Natural killer cell treated with Interleukin-12 subunit alpha and Interleukin-12 subunit beta and Interleukin-15 and Interleukin-18, amount 100 ng/mL, for 72 hours (primary cell): Measurements from ENCODE around the gene HOXD10. TPM values are rescaled to one million over a fixed set of nuclear protein-coding genes. Genes with fewer than 3 reads are reported as not detected.

Experiments
- ATAC-seq, 2 donors: fragments of 150-1000 bp; cut with Tn5 transposase in 1 of 2; sonication (Bioruptor Pico), chemical (Tn5 transposase) in 1 of 2; 2 replicates each; pipeline ENCODE4 v1.10.0; 2021
- DNase-seq: peaks from one replicate; pipeline ENCODE4 v3.0.0; 2022; ENCODE audit warnings: low spot score
- H3K27ac Mint-ChIP-seq, 2 donors: 1 replicate in 1 of 2; 2 replicates in 1 of 2; pipeline ENCODE4 v1.8.0; 2022; ENCODE audit warnings: mixed read lengths in 2 of 2, mild to moderate bottlenecking in 1 of 2, moderate library complexity in 1 of 2
- H3K27me3 Mint-ChIP-seq, 2 donors: 1 replicate in 1 of 2; 2 replicates in 1 of 2; pipeline ENCODE4 v1.8.0; 2022; ENCODE audit warnings: mixed read lengths in 2 of 2
- H3K36me3 Mint-ChIP-seq: one replicate; pipeline ENCODE4 v1.8.0; 2022; ENCODE audit warnings: mixed read lengths
- H3K4me1 Mint-ChIP-seq, 2 donors: 1 replicate in 1 of 2; 2 replicates in 1 of 2; pipeline ENCODE4 v1.8.0; 2022; ENCODE audit warnings: low read depth in 2 of 2, mixed read lengths in 2 of 2, mild to moderate bottlenecking in 1 of 2
- H3K4me3 Mint-ChIP-seq: one replicate; pipeline ENCODE4 v1.8.0; 2022; ENCODE audit warnings: mixed read lengths
- H3K9me3 Mint-ChIP-seq: 2 replicates; pipeline ENCODE4 v1.8.0; 2022; ENCODE audit warnings: mixed read lengths
- total RNA-seq, 2 donors: library from RNA; stranded (reverse); gene quantifications; one replicate each; pipeline ENCODE4 v1.2.3, GENCODE V29; 2022

Gene HOXD10
- total RNA-seq, 2 donors from 2014 or later, result not detected

DNA sequence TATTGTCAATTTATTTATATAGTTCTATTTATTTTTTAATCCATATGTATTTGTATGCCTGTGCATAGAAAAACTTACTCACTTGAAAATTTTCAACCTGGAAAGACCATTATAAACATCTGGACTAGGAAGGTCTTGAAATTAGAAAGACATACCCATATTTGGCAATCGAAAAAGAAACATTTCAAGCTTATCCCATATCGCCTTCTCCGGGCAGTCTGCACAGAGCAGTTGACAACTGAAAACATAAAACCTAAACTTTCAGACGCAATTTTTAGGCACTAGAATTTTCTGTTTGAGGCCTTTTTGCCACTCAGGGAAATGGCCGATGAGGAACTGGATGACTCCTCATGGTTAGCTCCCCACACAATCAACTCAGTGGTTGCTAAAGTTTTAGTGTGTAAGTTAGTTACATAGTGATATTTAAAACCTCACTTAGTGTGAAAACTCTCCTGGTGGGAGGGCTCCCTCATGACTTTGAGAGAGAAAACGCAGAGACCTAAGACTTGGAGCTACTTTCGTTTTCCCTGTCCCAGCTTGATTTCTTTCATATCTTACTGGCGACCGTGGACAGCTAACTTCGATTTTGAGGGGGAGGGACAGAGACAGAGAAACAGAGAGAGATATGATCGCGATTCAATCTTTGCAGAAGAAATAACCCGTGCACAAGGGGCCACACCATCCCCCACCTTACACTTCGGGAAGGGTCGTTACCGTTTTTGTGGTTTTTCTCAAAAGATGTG lies 20.2 kb upstream of the HOXD10 start:
- peaks cover 20 to 22% of the 10 kb centered on the region in 2 donors for H3K4me1 Mint-ChIP-seq
- ATAC-seq, result no peak
- no peak for DNase-seq
- no peaks in the 10 kb centered on the region for H3K36me3 Mint-ChIP-seq
- no peaks in the 10 kb centered on the region for H3K9me3 Mint-ChIP-seq
- H3K4me3 Mint-ChIP-seq, result peak overlapping the region; percentile 71
- H3K27ac Mint-ChIP-seq, result no peak overlapping the region
- H3K27me3 Mint-ChIP-seq, result peaks cover 53 to 63% of the 10 kb centered on the region in 2 donors

DNA sequence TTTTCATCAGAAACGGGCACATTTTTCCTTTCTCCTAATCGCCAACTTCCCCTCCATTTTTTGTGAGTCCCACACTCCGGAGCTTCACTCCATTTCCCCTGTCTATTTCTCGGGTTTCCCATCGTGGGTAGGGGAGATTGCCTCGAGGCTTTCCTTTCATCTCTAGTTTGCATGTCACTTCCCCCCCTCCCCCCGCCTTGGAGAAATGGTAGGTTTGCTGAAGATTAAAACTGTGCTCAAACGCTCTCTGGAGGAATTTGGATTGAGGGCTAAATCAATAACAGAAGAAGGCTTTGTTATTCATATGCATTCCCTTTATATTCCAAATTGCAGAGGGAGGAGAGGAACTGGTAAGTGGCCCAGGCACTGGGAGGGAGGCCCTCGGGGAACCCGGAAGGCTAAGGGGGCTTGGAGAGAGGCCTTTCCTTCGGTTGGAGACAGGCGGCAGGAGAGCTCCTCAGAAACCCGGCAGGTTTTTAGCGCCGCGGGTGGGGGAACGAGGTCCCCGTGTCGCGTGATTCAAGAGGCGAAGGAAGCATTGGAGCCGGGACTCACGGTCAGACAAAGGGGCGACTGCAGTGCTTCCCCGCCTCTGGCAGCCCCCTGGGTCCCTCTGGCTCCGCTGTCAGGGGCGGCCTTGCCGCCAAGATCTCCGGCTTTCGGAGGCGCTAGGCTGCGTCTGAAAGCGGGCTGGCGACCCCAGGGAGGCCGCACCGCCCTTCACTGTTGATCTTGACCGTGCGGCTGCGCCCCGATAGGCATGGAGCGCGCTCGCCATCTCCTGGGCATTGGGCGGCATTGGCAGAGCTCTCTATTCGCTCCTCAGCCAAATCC lies 19.4 kb upstream of the HOXD10 start:
- peaks cover 15 to 18% of the 10 kb centered on the region in 2 donors for H3K4me1 Mint-ChIP-seq

DNA sequence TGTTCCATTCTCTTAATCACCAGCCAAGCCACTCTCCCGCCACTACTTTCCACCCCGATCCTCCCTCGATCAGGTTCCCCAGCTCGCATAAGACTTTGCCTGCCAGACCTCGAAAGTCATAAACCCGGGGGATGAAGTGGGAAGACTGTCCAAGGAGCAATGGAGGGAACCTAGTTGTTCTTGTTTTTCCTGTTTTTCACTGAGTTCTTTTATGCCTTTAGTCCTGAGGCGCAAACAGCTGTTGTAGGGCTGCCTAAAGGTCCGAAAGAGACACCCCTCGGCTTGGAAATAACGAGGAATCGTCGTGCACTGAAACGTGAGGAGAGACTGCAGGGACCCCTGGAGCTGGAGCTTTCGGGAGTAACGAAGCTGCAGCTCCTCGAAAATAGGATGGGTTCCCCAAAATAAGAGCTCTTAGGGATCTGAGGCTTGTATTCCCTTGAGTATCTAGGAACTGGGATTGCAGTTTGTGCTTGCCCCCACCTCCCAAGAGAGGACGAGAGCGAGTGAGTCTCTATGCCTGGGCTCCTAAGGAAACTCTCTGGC lies 18.7 kb upstream of the HOXD10 start:
- no peaks in the 10 kb centered on the region for H3K36me3 Mint-ChIP-seq
- ATAC-seq (no peak), DNase-seq (no peak)
- no peak overlapping the region for H3K27ac Mint-ChIP-seq
- peak overlapping the region; percentile 71 for H3K4me3 Mint-ChIP-seq
- H3K27me3 Mint-ChIP-seq, result peaks cover 57 to 65% of the 10 kb centered on the region in 2 donors
- peaks cover 15 to 18% of the 10 kb centered on the region in 2 donors for H3K4me1 Mint-ChIP-seq
- no peaks in the 10 kb centered on the region for H3K9me3 Mint-ChIP-seq

More for the DNA sequence above, 19.4 kb upstream of the HOXD10 start:
- H3K9me3 Mint-ChIP-seq, result no peaks in the 10 kb centered on the region
- peak overlapping the region; percentile 71 for H3K4me3 Mint-ChIP-seq
- peak; percentile 73 to 78 for ATAC-seq
- peaks cover 50 to 61% of the 10 kb centered on the region in 2 donors for H3K27me3 Mint-ChIP-seq
- no peaks in the 10 kb centered on the region for H3K36me3 Mint-ChIP-seq
- no peak overlapping the region for H3K27ac Mint-ChIP-seq
- DNase-seq, result no peak

DNA sequence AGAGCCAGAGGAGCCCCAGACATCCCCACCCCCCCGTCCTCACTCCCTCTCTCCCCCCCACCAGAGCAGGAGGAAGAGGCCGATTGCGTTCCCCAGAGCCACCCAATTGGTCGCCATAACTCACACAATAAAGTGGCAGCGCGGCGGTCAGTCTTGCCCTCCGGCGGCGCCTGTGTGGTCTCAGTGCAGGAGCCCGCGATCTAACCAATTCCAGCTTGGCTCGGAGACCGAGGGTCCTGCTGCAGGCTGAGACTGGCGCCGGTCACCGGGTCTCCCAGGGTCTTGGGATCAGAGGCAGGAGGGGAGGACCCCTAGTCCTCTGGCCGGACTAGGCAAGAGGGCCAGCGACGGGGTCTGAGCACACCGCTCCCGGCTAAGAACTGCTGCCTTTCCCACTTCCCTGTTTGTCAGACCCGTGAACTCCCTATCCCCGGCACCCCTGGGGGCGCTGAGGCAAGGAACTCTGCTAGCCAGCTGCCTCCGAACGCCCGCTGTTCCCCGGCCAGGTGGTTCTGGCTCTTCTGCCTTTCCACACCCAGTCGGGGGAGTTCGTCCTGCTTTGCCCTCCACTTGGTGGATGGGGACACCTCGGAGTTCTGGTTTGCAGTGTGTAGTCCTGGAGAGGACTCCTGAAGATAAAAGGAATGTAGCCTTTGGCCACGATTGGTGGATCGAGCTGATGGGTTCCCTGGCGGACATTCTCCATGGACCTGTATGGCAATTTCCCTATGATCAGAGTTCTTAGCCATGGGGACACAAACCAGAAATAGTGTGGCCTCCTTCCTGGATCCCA lies 18.0 kb upstream of the HOXD10 start:
- no peaks in the 10 kb centered on the region for H3K36me3 Mint-ChIP-seq
- no peak overlapping the region for H3K4me3 Mint-ChIP-seq
- H3K27ac Mint-ChIP-seq, result no peak overlapping the region
- peaks cover 15 to 16% of the 10 kb centered on the region in 2 donors for H3K4me1 Mint-ChIP-seq
- ATAC-seq, result no peak
- peaks cover 61 to 63% of the 10 kb centered on the region in 2 donors for H3K27me3 Mint-ChIP-seq
- no peaks in the 10 kb centered on the region for H3K9me3 Mint-ChIP-seq
- DNase-seq, result no peak

DNA sequence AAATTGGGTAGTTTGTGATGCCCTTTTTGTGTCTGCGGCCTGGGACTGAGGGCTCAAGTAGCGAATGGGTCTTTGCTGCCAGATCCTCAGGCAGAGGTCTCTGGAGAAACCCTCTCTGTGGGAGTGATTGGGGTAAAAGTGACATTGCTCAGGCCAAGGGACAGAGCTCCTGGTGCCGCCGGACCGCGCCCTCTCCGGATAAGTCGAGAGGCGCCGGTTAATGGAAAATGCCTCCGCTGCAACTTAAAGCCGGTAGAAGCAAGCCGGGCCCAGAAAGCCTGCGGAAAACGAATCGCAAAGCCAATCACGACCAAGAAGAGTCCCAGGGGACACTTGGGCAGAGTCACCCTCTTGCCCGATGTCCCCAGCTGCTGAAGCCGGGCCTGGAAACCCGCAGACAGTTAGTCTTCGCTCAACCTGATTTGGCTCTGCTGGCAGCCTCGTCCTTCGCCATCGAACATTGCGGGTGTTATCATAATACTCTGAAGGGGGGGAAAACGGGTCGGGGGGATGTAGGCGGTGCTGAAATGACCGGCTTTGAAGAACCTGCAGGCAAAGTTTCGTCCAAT lies 17.3 kb upstream of the HOXD10 start:
- H3K9me3 Mint-ChIP-seq, result no peaks in the 10 kb centered on the region
- peaks cover 13 to 15% of the 10 kb centered on the region in 2 donors for H3K4me1 Mint-ChIP-seq

DNA sequence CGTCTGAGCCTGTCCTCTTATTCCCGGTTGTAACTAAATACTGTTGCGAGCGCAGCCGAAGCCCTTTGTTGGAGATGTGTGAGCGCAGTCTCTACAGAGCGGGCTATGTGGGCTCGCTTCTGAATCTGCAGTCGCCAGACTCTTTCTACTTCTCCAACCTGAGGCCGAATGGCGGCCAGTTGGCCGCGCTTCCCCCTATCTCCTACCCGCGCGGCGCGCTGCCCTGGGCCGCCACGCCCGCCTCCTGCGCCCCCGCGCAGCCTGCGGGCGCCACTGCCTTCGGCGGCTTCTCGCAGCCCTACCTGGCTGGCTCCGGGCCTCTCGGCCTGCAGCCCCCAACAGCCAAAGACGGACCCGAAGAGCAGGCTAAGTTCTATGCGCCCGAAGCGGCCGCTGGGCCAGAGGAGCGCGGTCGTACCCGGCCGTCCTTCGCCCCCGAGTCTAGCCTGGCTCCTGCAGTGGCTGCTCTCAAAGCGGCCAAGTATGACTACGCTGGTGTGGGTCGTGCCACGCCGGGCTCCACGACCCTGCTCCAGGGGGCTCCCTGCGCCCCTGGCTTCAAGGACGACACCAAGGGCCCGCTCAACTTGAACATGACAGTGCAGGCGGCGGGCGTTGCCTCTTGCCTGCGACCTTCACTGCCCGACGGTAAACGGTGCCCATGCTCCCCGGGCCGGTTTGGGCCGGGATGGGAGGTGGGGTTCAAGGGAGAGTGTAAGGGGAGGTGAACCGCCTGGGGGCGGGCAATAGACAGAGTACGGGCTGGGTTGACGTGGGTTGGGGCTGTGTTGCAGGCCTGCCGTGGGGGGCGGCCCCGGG lies 16.6 kb upstream of the HOXD10 start, which contains the start of gene HOXD12:
Gene HOXD12, plus strand, starts transcription at position 68 of the 819 bp plus-strand sequence. Its CDS starts 7 bp downstream, at position 75.
- Mint-ChIP-seq H3K9me3 (no peaks in the 10 kb centered on the region), H3K4me3 (no peak within 1 kb of the TSS), H3K27me3 (peaks cover 61 to 62% of the 10 kb centered on the region in 2 donors), H3K4me1 (peaks cover 15% of the 10 kb centered on the region in 2 donors), H3K27ac (no peak within 1 kb of the TSS), H3K36me3 (no peaks in the 10 kb centered on the region)
- ATAC-seq (peak; percentile 14 to 15), DNase-seq (no peak)

More for the DNA sequence above, 17.3 kb upstream of the HOXD10 start:
- Mint-ChIP-seq H3K27ac (no peak overlapping the region), H3K27me3 (peaks cover 61% of the 10 kb centered on the region in 2 donors), H3K4me3 (no peak overlapping the region), H3K36me3 (no peaks in the 10 kb centered on the region)
- DNase-seq (no peak), ATAC-seq (no peak)

DNA sequence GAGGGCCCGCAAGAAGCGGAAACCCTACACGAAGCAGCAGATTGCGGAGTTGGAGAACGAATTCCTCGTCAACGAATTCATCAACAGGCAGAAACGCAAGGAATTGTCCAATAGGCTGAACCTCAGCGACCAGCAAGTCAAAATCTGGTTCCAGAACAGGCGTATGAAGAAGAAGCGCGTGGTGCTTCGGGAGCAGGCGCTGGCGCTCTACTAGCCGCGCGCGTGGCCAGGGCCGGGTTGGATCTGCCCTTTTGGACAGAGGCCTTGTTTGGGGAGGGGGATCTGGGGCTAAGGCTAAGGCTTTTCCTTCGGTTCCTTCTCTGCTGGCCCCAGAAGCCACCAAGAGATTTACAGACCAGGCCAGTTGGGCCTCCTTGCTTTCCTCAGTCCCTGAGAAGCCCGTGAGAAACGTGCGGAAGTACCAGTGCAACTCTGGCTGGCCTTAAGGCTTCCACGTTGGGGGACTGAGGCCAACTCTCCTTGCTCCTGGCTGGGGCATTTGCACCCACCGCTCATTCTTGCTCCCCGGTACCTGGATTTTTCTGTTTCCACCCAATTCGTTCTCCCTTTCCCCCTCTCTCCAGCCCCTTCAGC lies 15.9 kb upstream of the HOXD10 start:
- peaks cover 61 to 63% of the 10 kb centered on the region in 2 donors for H3K27me3 Mint-ChIP-seq
- H3K36me3 Mint-ChIP-seq, result no peaks in the 10 kb centered on the region
- H3K9me3 Mint-ChIP-seq, result no peaks in the 10 kb centered on the region
- ATAC-seq, result no peak
- peak; percentile 12 for DNase-seq
- H3K4me1 Mint-ChIP-seq, result peaks cover 15 to 18% of the 10 kb centered on the region in 2 donors
- H3K27ac Mint-ChIP-seq, result no peak overlapping the region
- no peak overlapping the region for H3K4me3 Mint-ChIP-seq

DNA sequence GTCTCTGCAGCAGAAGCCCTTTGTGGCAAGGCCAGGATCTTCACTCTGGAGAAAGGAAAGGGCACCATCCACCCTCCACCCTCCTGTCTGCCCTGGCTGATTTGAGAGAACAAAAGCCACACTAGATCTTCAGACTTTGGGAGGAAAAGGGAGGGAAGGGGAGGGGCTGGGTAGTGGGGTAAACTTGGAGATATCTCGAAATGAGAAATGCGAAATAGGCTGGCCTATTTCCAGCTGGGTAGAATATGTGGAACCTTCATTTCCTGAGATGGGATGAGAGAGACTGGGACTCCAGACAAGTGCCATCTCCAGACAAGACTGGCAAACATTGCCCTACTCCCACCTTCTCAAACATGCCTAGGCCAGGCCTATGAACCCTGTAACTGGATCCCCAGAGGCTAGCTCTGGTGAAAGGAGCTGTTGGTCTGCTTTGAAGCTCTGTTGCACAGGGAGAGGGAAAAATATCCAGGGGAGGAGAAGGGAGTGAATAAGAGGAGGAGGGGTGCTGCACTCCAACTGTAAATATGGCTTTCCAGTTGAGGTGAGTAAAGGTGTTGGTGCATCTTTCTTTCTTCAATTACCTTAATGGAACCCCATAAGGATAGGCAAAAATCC lies 15.3 kb upstream of the HOXD10 start:
- H3K27me3 Mint-ChIP-seq, result peaks cover 64 to 69% of the 10 kb centered on the region in 2 donors
- no peak overlapping the region for H3K27ac Mint-ChIP-seq
- ATAC-seq (no peak), DNase-seq (no peak)
- no peaks in the 10 kb centered on the region for H3K9me3 Mint-ChIP-seq
- H3K36me3 Mint-ChIP-seq, result peaks cover 5% of the 10 kb centered on the region
- peaks cover 21 to 23% of the 10 kb centered on the region in 2 donors for H3K4me1 Mint-ChIP-seq
- no peak overlapping the region for H3K4me3 Mint-ChIP-seq

DNA sequence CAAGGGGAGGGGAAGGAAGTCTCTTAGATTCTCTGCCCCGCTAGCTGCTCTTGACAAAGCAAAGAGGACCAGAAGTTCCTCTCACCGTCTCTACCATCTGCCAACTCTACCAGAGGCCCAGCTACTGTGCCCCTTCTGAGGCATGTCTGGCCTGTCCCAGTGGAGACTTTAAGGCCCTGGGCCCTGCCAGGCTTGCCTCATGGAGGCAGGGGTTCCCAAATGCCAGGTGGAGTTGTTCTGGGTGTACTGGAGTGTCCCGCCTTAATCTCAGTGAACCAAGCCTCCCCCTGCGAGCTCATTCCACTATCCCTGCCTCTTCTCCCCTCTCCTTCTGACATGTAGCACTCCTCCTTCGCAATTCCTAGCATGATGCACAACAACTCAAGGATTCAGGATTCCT lies 14.7 kb upstream of the HOXD10 start:
- Mint-ChIP-seq H3K4me1 (peaks cover 18 to 21% of the 10 kb centered on the region in 2 donors), H3K4me3 (no peak overlapping the region), H3K27me3 (peaks cover 62 to 66% of the 10 kb centered on the region in 2 donors), H3K36me3 (peaks cover 7% of the 10 kb centered on the region), H3K27ac (no peak overlapping the region), H3K9me3 (no peaks in the 10 kb centered on the region)
- DNase-seq, result no peak
- no peak for ATAC-seq

DNA sequence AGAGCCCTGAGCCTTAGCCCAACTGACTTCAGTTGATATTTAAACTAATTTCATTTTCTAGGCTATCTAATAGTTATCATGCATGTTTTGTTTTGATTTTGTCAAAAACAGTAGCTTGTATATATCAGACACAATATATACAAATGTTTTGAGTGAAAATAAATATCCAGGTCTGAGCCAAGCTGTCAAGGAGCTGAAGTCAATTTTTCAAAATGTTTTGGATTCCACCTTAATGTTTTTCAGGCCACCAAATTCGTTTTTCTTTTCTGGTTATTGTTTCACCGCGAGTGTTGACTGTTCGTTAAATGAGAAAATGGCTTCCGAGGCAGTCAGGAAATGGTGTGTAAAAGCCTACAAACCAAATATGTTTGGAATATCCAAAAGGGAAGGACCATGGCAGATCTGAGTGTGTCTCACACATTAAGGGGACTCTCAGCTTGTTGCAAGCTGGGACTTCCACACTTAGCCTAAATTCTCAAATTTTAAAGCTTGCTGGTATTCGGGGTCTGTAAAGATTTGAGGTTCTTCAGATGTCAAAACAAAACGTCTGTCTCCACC lies 14.2 kb upstream of the HOXD10 start:
- H3K9me3 Mint-ChIP-seq, result no peaks in the 10 kb centered on the region

DNA sequence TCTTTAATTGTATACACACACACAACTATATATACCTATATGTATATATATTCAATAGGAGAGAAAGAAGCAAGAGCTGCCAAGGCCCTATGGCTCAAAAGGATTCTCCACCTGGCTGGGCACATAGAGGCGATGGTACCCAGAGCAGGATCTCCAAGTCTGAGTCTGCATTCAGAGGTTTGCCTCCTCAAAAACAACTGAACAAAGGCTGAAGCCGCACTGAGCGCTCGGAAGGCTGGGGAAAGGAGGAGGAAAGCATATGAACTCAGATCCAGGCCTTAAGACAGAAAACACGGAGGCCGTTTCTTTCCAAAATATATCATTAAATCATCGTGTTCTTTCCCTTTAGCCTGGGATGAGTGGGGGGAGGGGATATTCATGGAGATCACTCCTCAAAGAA lies 13.4 kb upstream of the HOXD10 start:
- no peak overlapping the region for H3K27ac Mint-ChIP-seq
- DNase-seq (no peak), ATAC-seq (no peak)
- no peak overlapping the region for H3K4me3 Mint-ChIP-seq
- H3K27me3 Mint-ChIP-seq, result peaks cover 50 to 61% of the 10 kb centered on the region in 2 donors
- H3K9me3 Mint-ChIP-seq, result no peaks in the 10 kb centered on the region
- H3K36me3 Mint-ChIP-seq, result peaks cover 7% of the 10 kb centered on the region
- H3K4me1 Mint-ChIP-seq, result peaks cover 8 to 12% of the 10 kb centered on the region in 2 donors

More for the DNA sequence above, 14.2 kb upstream of the HOXD10 start:
- peaks cover 13 to 16% of the 10 kb centered on the region in 2 donors for H3K4me1 Mint-ChIP-seq
- DNase-seq (peak; percentile 18), ATAC-seq (no peak)
- H3K4me3 Mint-ChIP-seq, result no peak overlapping the region
- H3K27me3 Mint-ChIP-seq, result peaks cover 57 to 66% of the 10 kb centered on the region in 2 donors
- H3K36me3 Mint-ChIP-seq, result peaks cover 7% of the 10 kb centered on the region
- no peak overlapping the region for H3K27ac Mint-ChIP-seq
